Measurements from ENCODE around the gene PAGR1. TPM values are rescaled to one million over a fixed set of nuclear protein-coding genes. Genes with fewer than 3 reads are reported as not detected.
"Not testable (repeated sequence)": the region's sequence is repeated elsewhere in the genome, so short reads cannot be mapped to it uniquely, and the experiment has no call there.

The PAGR1 gene
- total RNA-seq, 1 donor from 2014 or later, result 11.1 TPM

GRCh38 chr16:29811896-29812665, 3.9 kb upstream of the PAGR1 start, which contains the start of gene PRRT2:
Gene PRRT2, plus strand, starts transcription at chr16:29812193. Its CDS starts 862 bp downstream, at chr16:29813055.
- no peak for DNase-seq (ENCODE audit: low spot score)

GRCh38 chr16:29812754-29813643, 3.0 kb upstream of the PAGR1 start:
- no peak for DNase-seq (ENCODE audit: low spot score)

GRCh38 chr16:29813644-29814562, 2.0 kb upstream of the PAGR1 start:
- DNase-seq (ENCODE audit: low spot score), result no peak

- DNase-seq (ENCODE audit: low spot score), result no peak
Measured at GRCh38 chr16:29814592-29814991, 1.4 kb upstream of the PAGR1 start.

GRCh38 chr16:29815032-29815721, 775 bp upstream of the PAGR1 start:
- no peak for DNase-seq (ENCODE audit: low spot score)

- DNase-seq (ENCODE audit: low spot score), result no peak
Measured at GRCh38 chr16:29816694-29817441, 916 bp downstream of the PAGR1 start.

GRCh38 chr16:29818082-29818481, 2.1 kb downstream of the PAGR1 start:
- DNase-seq (ENCODE audit: low spot score), result no peak

GRCh38 chr16:29819506-29819905, 3.6 kb downstream of the PAGR1 start:
- no peak for DNase-seq (ENCODE audit: low spot score)

- no peak for DNase-seq (ENCODE audit: low spot score)
Measured at GRCh38 chr16:29820271-29820701, 4.3 kb downstream of the PAGR1 start, which contains the start of gene MVP. Gene MVP, plus strand, starts transcription at chr16:29820462. Its CDS starts 10,088 bp downstream, at chr16:29830550.

- DNase-seq (ENCODE audit: low spot score), result no peak
Measured at GRCh38 chr16:29820730-29821642, 5.0 kb downstream of the PAGR1 start.

GRCh38 chr16:29821643-29822115, 5.7 kb downstream of the PAGR1 start:
- DNase-seq (ENCODE audit: low spot score), result no peak

GRCh38 chr16:29824589-29825144, 8.7 kb downstream of the PAGR1 start:
- DNase-seq (ENCODE audit: low spot score), result no peak

GRCh38 chr16:29825145-29826044, 9.4 kb downstream of the PAGR1 start:
- DNase-seq (ENCODE audit: low spot score), result no peak

- no peak for DNase-seq (ENCODE audit: low spot score)
Measured at GRCh38 chr16:29826342-29826695, 10.4 kb downstream of the PAGR1 start.

- no peak for DNase-seq (ENCODE audit: low spot score)
Measured at GRCh38 chr16:29830774-29831173, 14.8 kb downstream of the PAGR1 start.

GRCh38 chr16:29831490-29831889, 15.5 kb downstream of the PAGR1 start:
- DNase-seq (ENCODE audit: low spot score), result no peak

- not testable (repeated sequence) for DNase-seq (ENCODE audit: low spot score)
Measured at GRCh38 chr16:29833219-29833618, 17.3 kb downstream of the PAGR1 start.

Measured in mesenteric fat pad (tissue), 1 donor.